ENCODE results near the gene COL4A5.

- TF ChIP-seq CTCF (IDR thresholded peaks at IDR 0.05; ENCODE audit: extremely low read depth in 1 of 2, insufficient read depth in 1 of 2, low read depth in 1 of 2, low read length in 2 of 2) = no peak
- no peak for TF ChIP-seq EZH2 (IDR thresholded peaks at IDR 0.05; ENCODE audit: borderline replicate concordance, low read depth, low read length, severe bottlenecking)
- no peak for TF ChIP-seq POLR2AphosphoS5 (IDR thresholded peaks at IDR 0.05; ENCODE audit: insufficient read depth, low read depth, low read length)
Measured at GRCh38 chrX:108641589-108642272, 202.1 kb downstream of the COL4A5 start.
